GM23338 (cell line): ENCODE results near the gene CENPP. TPM values are rescaled to one million over a fixed set of nuclear protein-coding genes. Genes with fewer than 3 reads are reported as not detected.

ENCODE experiments used
- ATAC-seq: fragments of 200-7000 bp; cut with Tn5 transposase; 3 replicates; pipeline ENCODE4 v1.9.1; 2020
- DNase-seq: peaks from one replicate; pipeline ENCODE4 v3.0.0-alpha.2; 2015; ENCODE audit warnings: low spot score
- H2AFZ ChIP-seq: fragments of 200-600 bp; sonication (generic); 2 replicates; pipeline ENCODE4 v1.8.0; 2016; ENCODE audit warnings: antibody characterized with exemption, mild to moderate bottlenecking, moderate library complexity
- H3F3A ChIP-seq: fragments of 200-600 bp; sonication (generic); replicated peaks from 2 replicates; pipeline ENCODE4 v1.8.0; 2017; ENCODE audit warnings: antibody characterized with exemption, mixed run types, low read depth
- H3K27ac ChIP-seq: fragments of 200-600 bp; sonication (generic); 2 replicates; pipeline ENCODE4 v1.6.1; 2016; ENCODE audit warnings: low read depth
- H3K27me3 ChIP-seq: fragments of 200-600 bp; sonication (generic); 2 replicates; pipeline ENCODE4 v1.8.0; 2016; ENCODE audit warnings: mild to moderate bottlenecking, mixed run types, moderate library complexity; ENCODE audit not compliant: insufficient read depth
- H3K36me3 ChIP-seq: fragments of 200-600 bp; sonication (generic); 2 replicates; pipeline ENCODE4 v1.8.0; 2016; ENCODE audit warnings: mild to moderate bottlenecking; ENCODE audit not compliant: insufficient read depth
- H3K4me1 ChIP-seq: fragments of 200-600 bp; sonication (generic); 2 replicates; pipeline ENCODE4 v1.8.0; 2016; ENCODE audit warnings: mild to moderate bottlenecking, moderate library complexity; ENCODE audit not compliant: insufficient read depth
- H3K4me2 ChIP-seq: fragments of 200-600 bp; sonication (generic); 2 replicates; pipeline ENCODE4 v1.7.1; 2017; ENCODE audit warnings: mixed run types
- H3K4me3 ChIP-seq: fragments of 200-600 bp; sonication (generic); 2 replicates; pipeline ENCODE4 v1.6.1; 2016; ENCODE audit warnings: mixed run types
- H3K79me2 ChIP-seq: fragments of 200-600 bp; sonication (generic); replicated peaks from 2 replicates; pipeline ENCODE4 v1.8.0; 2017; ENCODE audit warnings: mild to moderate bottlenecking; ENCODE audit not compliant: insufficient read depth
- H3K9me2 ChIP-seq: fragments of 200-600 bp; sonication (generic); 2 replicates; pipeline ENCODE4 v1.8.0; 2017; ENCODE audit not compliant: insufficient read depth
- H4K20me1 ChIP-seq: fragments of 200-600 bp; sonication (generic); replicated peaks from 2 replicates; pipeline ENCODE4 v1.8.0; 2017; ENCODE audit warnings: mild to moderate bottlenecking; ENCODE audit not compliant: insufficient read depth
- H3K27ac Mint-ChIP-seq: 2 replicates; pipeline ENCODE4 v1.8.0; 2020; ENCODE audit warnings: inconsistent platforms, mild to moderate bottlenecking, moderate library complexity, mixed read lengths
- H3K27me3 Mint-ChIP-seq: 3 replicates; pipeline ENCODE4 v1.8.0; 2022; ENCODE audit warnings: low read depth, mild to moderate bottlenecking, moderate library complexity, mixed read lengths, inconsistent platforms; ENCODE audit not compliant: insufficient read depth, poor library complexity
- H3K36me3 Mint-ChIP-seq: 3 replicates; pipeline ENCODE4 v1.8.0; 2021; ENCODE audit warnings: low read depth, mild to moderate bottlenecking, inconsistent platforms, moderate library complexity, mixed read lengths
- H3K4me1 Mint-ChIP-seq: 3 replicates; pipeline ENCODE4 v1.8.0; 2020; ENCODE audit warnings: mild to moderate bottlenecking, inconsistent platforms, mixed read lengths
- H3K4me3 Mint-ChIP-seq: 3 replicates; pipeline ENCODE4 v1.8.0; 2021; ENCODE audit warnings: moderate library complexity, mild to moderate bottlenecking, inconsistent platforms, mixed read lengths
- H3K9me3 Mint-ChIP-seq: 3 replicates; pipeline ENCODE4 v1.8.0; 2020; ENCODE audit warnings: moderate library complexity, mild to moderate bottlenecking, inconsistent platforms, mixed read lengths
- CREB1 ChIP-seq: fragments of 250-450 bp; sonication (Bioruptor Pico); IDR thresholded peaks from 2 replicates; pipeline ENCODE4 v1.5.0; 2020; ENCODE audit warnings: low read depth, mild to moderate bottlenecking, moderate library complexity
- EZH2 ChIP-seq: fragments of 200-600 bp; sonication (generic); IDR thresholded peaks from one replicate; pipeline ENCODE4 v1.8.0; 2017; ENCODE audit warnings: antibody characterized with exemption, mild to moderate bottlenecking, low read depth; ENCODE audit not compliant: unreplicated experiment
- JUNB ChIP-seq: IDR thresholded peaks from one replicate; pipeline ENCODE4 v1.6.1; 2016; ENCODE audit warnings: antibody characterized with exemption; ENCODE audit not compliant: unreplicated experiment
- NANOG ChIP-seq: IDR thresholded peaks from 2 replicates; pipeline ENCODE4 v1.6.1; 2016; ENCODE audit warnings: antibody characterized with exemption, borderline replicate concordance
- POLR2AphosphoS5 ChIP-seq: IDR thresholded peaks from 2 replicates; pipeline ENCODE4 v1.6.1; 2016; ENCODE audit warnings: antibody characterized with exemption, low read depth
- STAT1 ChIP-seq: IDR thresholded peaks from one replicate; pipeline ENCODE4 v1.6.1; 2016; ENCODE audit warnings: antibody characterized with exemption; ENCODE audit not compliant: unreplicated experiment
- ZNF114 ChIP-seq: fragments of 250-450 bp; sonication (Bioruptor Pico); IDR thresholded peaks from 2 replicates; pipeline ENCODE4 v1.5.0; 2020; ENCODE audit warnings: mild to moderate bottlenecking, moderate library complexity
- polyA plus RNA-seq: library from polyadenylated mRNA; unstranded; fragments of >200 nt; fragmentation: Nextera tagmentation; extraction: Ambion mirVana; gene quantifications from 2 replicates; pipeline ENCODE4 v1.2.1, GENCODE V29; 2016
- total RNA-seq: library from RNA; depleted of rRNA; stranded (reverse); fragments of >200 nt; shearing (Covaris generic); gene quantifications from 2 replicates; pipeline ENCODE4 v1.2.3, GENCODE V29; 2014
- TF ChIP-seq, protein P1 (sequence below): IDR thresholded peaks from one replicate; pipeline ENCODE4 v1.6.1; 2018; ENCODE audit warnings: antibody characterized with exemption; ENCODE audit not compliant: unreplicated experiment
- TF ChIP-seq, protein P2 (sequence below), 2 experiments: fragments of 200-600 bp in 1 of 2; sonication (generic) in 1 of 2; conservative IDR thresholded peaks; 2 replicates each; pipeline versions ENCODE4 v1.5.1 to v1.6.1; 2016 to 2017; ENCODE audit warnings: antibody characterized with exemption in 2 of 2, low read depth in 2 of 2, mild to moderate bottlenecking in 2 of 2, moderate library complexity in 1 of 2
- TF ChIP-seq, protein P3 (sequence below): IDR thresholded peaks from 2 replicates; pipeline ENCODE4 v1.6.1; 2016; ENCODE audit warnings: antibody characterized with exemption

Gene CENPP
- total and polyA plus RNA-seq, 2 experiments from 2014 or later: 11.0 to 12.6 TPM

DNA sequence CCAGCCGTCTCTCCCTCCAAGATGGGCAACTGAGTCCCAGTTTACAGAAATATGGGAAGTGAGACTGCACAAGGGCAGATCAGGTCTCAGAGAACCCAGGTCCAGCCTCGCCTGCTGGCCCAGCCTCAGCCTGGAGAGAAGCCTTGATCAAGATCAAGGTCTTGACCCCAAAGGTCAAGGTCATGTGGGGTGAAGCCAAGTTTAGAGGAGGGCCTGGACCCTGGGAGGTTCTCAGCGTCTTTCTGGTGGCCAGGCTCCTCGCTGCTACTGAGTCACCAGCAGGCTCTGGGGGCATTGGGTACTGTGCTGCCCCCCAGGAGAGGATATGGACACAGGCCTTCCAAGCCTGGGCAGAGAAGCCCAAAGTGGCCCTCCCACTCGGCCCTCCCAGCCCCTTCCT, 335.4 kb downstream of the CENPP start:
- H3K36me3 Mint-ChIP-seq: peaks cover 4% of the 10 kb centered on the region
- no peak overlapping the region for H3K4me2 ChIP-seq
- peaks cover 12% of the 10 kb centered on the region; the same call in 1 of the 2 replicates for H3K4me1 ChIP-seq
- peaks cover 7% of the 10 kb centered on the region; the same call in 1 of the 2 replicates for H4K20me1 ChIP-seq
- H3K27ac ChIP-seq: no peak overlapping the region
- no peaks in the 10 kb centered on the region for H3F3A ChIP-seq
- no peak overlapping the region for H2AFZ ChIP-seq
- ATAC-seq (no peak), DNase-seq (no peak)
- no peak overlapping the region for H3K4me3 ChIP-seq
- peaks cover 6% of the 10 kb centered on the region for H3K27me3 Mint-ChIP-seq
- H3K9me3 Mint-ChIP-seq: no peaks in the 10 kb centered on the region
- H3K27me3 ChIP-seq: no peaks in the 10 kb centered on the region
- no peaks in the 10 kb centered on the region for H3K36me3 ChIP-seq
- no peaks in the 10 kb centered on the region for H3K9me2 ChIP-seq
- H3K27ac Mint-ChIP-seq: no peak overlapping the region
- peaks cover 32% of the 10 kb centered on the region for H3K4me1 Mint-ChIP-seq
- H3K4me3 Mint-ChIP-seq: no peak overlapping the region
- no peak for TF ChIP-seq NANOG
- peaks cover 57% of the 10 kb centered on the region for H3K79me2 ChIP-seq

DNA sequence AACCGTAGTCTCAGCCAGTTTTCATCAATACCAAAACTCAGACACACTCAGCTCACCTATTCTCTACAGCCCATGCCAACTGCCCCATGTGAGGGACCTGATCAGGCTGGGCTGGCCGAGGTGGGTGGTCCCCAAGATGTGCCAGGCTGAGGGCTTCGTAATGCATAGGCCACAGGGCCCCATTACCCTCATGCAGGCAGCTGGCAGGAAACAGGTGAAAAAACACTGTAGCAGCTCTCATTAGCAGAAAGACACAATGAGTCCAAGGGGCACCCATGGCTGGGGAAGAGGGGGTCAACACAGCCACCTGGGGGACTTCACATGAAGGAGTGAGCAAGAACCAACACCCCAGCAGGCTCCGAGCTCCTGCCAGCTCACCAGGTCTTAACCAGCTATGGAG, 336.0 kb downstream of the CENPP start:
- no peak overlapping the region for H3K4me3 Mint-ChIP-seq
- peaks cover 32% of the 10 kb centered on the region for H3K4me1 Mint-ChIP-seq
- peaks cover 4% of the 10 kb centered on the region for H3K36me3 Mint-ChIP-seq
- Histone ChIP-seq H3K4me2 (no peak overlapping the region), H3K27ac (no peak overlapping the region), H3K36me3 (no peaks in the 10 kb centered on the region), H3K79me2 (peaks cover 61% of the 10 kb centered on the region), H3K4me1 (peaks cover 12% of the 10 kb centered on the region; the same call in 1 of the 2 replicates), H3K27me3 (no peaks in the 10 kb centered on the region), H3F3A (no peaks in the 10 kb centered on the region), H3K9me2 (no peaks in the 10 kb centered on the region), H3K4me3 (no peak overlapping the region), H2AFZ (no peak overlapping the region), H4K20me1 (peaks cover 7% of the 10 kb centered on the region; the same call in 1 of the 2 replicates)
- DNase-seq (no peak), ATAC-seq (no peak)
- peaks cover 6% of the 10 kb centered on the region for H3K27me3 Mint-ChIP-seq
- no peaks in the 10 kb centered on the region for H3K9me3 Mint-ChIP-seq
- no peak overlapping the region for H3K27ac Mint-ChIP-seq
- TF ChIP-seq JUNB (no peak), POLR2AphosphoS5 (no peak), CREB1 (no peak), ZNF114 (CRISPR knock-in tag) (no peak), EZH2 (no peak), STAT1 (no peak), NANOG (no peak)
- TF ChIP-seq, protein P1, sequence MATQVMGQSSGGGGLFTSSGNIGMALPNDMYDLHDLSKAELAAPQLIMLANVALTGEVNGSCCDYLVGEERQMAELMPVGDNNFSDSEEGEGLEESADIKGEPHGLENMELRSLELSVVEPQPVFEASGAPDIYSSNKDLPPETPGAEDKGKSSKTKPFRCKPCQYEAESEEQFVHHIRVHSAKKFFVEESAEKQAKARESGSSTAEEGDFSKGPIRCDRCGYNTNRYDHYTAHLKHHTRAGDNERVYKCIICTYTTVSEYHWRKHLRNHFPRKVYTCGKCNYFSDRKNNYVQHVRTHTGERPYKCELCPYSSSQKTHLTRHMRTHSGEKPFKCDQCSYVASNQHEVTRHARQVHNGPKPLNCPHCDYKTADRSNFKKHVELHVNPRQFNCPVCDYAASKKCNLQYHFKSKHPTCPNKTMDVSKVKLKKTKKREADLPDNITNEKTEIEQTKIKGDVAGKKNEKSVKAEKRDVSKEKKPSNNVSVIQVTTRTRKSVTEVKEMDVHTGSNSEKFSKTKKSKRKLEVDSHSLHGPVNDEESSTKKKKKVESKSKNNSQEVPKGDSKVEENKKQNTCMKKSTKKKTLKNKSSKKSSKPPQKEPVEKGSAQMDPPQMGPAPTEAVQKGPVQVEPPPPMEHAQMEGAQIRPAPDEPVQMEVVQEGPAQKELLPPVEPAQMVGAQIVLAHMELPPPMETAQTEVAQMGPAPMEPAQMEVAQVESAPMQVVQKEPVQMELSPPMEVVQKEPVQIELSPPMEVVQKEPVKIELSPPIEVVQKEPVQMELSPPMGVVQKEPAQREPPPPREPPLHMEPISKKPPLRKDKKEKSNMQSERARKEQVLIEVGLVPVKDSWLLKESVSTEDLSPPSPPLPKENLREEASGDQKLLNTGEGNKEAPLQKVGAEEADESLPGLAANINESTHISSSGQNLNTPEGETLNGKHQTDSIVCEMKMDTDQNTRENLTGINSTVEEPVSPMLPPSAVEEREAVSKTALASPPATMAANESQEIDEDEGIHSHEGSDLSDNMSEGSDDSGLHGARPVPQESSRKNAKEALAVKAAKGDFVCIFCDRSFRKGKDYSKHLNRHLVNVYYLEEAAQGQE: no peak
- TF ChIP-seq, protein P2, sequence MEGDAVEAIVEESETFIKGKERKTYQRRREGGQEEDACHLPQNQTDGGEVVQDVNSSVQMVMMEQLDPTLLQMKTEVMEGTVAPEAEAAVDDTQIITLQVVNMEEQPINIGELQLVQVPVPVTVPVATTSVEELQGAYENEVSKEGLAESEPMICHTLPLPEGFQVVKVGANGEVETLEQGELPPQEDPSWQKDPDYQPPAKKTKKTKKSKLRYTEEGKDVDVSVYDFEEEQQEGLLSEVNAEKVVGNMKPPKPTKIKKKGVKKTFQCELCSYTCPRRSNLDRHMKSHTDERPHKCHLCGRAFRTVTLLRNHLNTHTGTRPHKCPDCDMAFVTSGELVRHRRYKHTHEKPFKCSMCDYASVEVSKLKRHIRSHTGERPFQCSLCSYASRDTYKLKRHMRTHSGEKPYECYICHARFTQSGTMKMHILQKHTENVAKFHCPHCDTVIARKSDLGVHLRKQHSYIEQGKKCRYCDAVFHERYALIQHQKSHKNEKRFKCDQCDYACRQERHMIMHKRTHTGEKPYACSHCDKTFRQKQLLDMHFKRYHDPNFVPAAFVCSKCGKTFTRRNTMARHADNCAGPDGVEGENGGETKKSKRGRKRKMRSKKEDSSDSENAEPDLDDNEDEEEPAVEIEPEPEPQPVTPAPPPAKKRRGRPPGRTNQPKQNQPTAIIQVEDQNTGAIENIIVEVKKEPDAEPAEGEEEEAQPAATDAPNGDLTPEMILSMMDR (conservative IDR thresholded peaks at IDR 0.05; ENCODE audit: low read depth in 2 of 2): no peak
- TF ChIP-seq, protein P3, sequence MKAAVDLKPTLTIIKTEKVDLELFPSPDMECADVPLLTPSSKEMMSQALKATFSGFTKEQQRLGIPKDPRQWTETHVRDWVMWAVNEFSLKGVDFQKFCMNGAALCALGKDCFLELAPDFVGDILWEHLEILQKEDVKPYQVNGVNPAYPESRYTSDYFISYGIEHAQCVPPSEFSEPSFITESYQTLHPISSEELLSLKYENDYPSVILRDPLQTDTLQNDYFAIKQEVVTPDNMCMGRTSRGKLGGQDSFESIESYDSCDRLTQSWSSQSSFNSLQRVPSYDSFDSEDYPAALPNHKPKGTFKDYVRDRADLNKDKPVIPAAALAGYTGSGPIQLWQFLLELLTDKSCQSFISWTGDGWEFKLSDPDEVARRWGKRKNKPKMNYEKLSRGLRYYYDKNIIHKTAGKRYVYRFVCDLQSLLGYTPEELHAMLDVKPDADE: no peak
